GM19043 (cell line): ENCODE data around the gene PDZRN4.
A peak's percentile ranks its signal among the peaks of the same experiment; 100 is the strongest.
"Not testable (repeated sequence)": the region's sequence is repeated elsewhere in the genome, so short reads cannot be mapped to it uniquely, and the experiment has no call there.

Experiments used
- ATAC-seq: cut with Tn5 transposase; IDR thresholded peaks from one replicate; pipeline ENCODE4 v1.9.1; 2021; ENCODE audit warnings: low read depth; ENCODE audit not compliant: unreplicated experiment

Gene PDZRN4

DNA sequence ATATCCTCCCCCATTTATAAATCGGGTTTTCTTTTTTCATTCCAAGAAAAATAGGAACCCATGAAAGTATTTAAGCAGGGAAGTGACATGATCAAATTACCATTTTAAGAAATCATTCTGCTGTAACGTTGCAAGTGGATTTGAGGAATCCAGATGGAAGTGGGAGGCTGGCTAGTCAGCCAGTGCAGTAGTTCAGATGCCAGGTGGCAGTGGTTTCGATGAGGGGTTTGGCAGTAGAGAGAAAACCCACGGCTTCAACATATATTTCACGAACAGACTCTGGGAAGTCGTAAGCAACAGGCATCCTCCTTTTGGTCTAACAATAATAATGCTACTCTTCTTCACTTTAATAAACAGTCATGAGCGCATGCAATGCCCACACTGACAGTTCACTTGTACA lies 25.0 kb downstream of the PDZRN4 start:
- ATAC-seq, result no peak

DNA sequence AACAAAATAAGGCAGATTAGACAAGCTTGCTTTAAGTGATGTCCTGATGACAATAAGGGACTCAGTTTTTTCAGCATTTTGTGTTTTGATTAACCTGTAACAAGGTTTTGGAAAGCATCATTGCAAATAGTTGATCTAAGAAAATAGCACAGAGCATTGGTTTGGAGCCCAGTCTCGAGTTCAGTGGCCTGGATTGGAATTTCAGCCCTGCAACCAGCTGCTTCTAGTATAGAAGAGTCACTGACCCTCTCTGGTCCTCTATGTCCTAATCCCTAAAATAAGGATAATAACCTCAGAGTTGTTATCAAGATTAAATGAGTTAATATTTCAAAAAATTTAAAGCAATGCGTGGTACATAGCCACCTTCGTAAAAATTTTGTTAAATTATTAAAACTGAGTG lies 25.5 kb downstream of the PDZRN4 start:
- ATAC-seq, result no peak

DNA sequence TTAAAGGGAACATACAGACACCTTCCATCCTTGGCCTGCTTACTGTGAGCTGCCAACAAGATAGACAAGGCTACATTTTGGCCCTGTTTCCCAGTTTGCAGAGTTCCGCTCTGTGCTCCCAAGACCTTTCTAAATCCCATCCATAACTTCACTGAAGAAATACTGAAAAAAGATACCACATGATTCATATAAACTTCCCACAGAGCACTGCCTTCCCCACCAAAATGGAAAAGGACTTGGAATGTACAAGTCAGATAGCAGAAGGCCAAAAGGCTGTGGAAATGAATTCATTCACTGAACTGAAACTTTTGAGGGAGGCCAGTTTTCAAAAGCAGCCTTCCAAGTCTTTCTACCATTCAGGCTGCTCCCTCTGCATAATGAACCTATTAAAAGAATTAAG lies 29.6 kb downstream of the PDZRN4 start:
- ATAC-seq, result no peak

DNA sequence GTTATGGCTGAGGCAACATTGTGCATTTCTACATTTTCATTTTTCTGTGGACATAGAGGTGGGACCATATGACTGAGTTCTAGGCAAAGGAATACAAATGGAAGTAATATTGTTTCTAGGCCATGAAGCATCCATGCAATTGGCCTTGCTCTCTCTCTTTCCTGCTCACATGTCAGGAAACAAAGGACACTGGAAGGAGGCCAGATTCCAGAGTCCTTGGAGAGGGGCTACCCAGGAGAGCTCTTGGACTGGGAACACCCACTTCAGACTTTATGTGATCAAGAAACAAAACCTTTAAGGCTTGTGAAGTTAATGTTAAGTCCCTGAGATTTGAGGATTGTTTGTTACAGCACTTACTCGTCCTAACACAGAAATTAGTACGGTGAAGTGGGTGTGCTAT lies 32.8 kb downstream of the PDZRN4 start:
- ATAC-seq, result no peak

- no peak for ATAC-seq
Observed at GRCh38 chr12:41221491-41221890, 33.4 kb downstream of the PDZRN4 start.

- no peak for ATAC-seq
Observed at GRCh38 chr12:41223600-41223999, 35.5 kb downstream of the PDZRN4 start.

GRCh38 chr12:41224066-41224465 lies 35.9 kb downstream of the PDZRN4 start:
- no peak for ATAC-seq

DNA sequence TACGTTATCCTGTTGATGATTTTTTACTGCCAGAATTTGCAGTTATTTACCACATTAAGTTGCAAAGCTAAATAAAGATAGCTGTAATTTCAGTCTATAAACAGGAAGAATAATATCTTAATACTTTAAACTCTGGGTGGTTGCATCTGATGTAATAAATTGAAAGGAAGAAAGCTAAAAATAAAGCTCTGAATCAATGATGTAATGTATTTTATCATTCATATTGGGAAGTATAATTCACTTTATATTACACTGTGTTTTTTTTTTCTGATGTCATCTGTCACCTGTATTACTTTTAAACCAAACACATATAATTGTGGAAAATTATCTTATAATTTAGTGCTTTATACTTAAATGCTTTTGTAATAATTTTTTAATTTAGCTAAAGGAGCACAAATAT lies 37.1 kb downstream of the PDZRN4 start:
- ATAC-seq, result no peak

DNA sequence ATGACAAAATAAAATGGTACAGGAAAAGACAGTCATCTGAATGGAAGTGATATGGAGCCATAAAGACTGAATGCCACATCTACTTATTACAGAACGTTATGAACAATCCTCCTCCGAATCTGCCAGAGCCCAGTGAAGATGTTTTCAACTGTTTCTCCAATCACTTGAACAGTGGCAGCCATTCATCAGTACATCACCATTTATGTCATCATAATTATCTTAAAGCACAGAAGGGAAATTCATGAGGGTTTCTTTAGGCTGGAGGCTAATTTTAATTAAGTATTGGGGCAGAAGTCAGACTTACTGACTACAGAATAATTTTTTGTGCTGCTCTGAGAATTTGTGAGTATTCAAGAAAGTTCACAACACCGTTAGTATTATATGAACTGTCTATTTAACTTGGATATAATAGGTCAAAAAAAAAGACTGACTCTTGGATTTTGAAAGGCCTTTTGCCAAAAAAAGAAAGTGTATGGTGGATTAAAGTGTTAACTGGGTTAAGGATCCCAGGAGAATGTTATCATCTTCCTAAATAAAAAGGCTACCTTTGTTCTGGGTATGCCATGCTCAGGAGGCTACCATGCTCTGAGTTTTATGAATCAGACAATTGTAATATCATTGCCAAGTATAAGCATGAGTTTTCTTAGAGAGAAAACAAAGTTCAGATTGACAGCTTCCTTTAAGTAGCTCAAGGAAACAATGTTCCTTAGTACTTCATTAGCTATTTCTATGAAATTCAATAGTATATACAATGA lies 40.1 kb downstream of the PDZRN4 start:
- no peak for ATAC-seq

- ATAC-seq, result no peak
Observed at GRCh38 chr12:41230756-41231155, 42.6 kb downstream of the PDZRN4 start.

DNA sequence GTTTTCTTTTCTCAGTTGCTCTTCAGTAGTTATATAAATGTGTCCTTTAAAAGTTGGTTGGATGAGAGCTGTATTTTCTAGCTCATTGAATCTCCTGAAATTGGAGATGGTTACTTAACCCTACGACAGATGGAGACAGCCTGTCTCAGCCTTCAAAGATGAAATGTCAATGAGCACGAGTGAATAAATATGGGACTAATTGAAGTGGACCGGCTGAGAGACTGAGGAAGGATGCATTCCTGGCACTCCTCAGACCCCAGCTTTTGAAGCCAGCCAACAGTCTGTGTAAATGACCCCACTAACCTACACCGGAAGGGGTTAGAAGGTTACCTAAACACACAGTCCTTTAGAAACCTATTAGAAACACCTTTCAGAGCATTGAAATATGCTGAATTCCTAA lies 46.6 kb downstream of the PDZRN4 start:
- no peak for ATAC-seq

DNA sequence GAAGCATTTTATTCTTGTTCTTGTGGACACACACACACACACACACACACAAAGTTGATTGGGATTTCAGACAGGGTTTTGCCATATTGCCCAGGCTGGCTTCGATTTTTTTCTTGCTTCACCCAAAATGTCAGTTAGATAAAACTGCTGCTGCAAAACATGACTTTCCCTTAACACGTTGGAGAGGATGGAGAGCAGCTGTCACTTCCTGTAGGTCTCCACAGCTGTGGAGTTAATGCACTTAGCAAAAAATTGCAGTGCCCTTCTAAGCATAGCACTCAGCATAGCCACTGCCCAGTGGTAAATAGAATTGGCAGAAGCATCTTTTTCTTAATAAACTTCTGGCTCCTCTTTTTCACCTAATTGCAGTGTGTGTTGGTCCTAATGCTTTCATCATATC lies 54.5 kb downstream of the PDZRN4 start:
- ATAC-seq, result no peak

GRCh38 chr12:41248391-41248790 lies 60.3 kb downstream of the PDZRN4 start:
- ATAC-seq, result no peak

DNA sequence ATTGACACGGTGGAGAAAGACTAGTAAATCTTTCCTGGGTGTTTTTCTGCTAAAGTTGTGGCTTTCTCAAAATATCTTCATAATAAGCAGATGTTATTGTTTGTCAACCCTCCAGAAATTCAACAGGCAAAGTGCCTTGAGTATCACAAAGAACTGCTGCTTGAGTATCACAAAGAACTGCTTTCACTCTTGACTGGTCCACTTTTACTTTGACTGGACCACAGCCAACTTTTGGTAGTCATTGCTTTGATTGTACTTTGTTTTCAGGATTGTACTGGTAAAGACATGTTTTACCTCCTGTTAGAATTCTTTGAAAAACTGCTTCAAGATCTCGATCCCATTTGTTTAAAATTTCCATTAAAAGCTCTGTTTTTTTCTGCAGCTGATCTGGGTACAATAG lies 62.6 kb downstream of the PDZRN4 start:
- no peak for ATAC-seq

DNA sequence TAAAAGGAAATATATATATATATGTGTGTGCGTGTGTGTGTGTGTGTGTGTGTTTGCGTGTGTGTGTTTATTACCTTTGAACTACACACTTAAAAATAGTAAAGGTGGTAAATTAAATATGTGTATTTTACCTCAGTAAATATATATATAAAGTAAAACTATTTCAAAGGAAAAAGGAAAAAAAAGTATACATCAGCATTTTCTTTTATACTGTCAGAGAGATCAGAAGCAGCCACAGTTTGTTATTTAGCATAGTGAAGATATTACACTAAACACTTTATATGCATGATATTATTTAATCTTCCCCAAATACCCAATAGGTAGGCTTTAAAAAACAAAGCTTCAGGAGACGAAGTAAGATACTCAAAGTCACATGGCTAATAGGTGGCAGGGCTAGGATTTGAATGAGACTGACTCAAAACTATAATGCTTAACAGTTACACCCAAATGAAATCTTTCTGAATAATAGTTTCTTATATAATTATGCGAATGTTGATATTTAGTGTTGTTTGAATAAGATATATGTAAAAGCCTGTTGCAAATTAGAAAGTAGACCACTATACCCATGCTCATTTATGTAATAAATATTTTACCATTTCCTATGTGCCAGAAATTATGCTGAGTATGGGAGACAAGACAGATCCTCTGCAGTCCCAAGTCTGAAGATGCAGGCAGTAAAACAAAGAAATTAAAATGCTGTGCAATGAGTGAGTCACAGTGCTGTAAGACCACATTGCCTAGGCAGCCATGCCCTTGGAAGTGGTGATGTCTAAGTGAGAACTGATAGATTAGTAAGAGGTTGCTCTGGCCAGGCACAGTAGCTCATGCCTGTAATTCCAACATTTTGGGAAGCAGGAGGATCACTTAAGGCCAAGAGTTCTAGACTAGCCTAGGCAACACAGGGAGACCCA lies 66.1 kb downstream of the PDZRN4 start:
- no peak for ATAC-seq

GRCh38 chr12:41263196-41263595 lies 75.1 kb downstream of the PDZRN4 start:
- not testable (repeated sequence) for ATAC-seq

DNA sequence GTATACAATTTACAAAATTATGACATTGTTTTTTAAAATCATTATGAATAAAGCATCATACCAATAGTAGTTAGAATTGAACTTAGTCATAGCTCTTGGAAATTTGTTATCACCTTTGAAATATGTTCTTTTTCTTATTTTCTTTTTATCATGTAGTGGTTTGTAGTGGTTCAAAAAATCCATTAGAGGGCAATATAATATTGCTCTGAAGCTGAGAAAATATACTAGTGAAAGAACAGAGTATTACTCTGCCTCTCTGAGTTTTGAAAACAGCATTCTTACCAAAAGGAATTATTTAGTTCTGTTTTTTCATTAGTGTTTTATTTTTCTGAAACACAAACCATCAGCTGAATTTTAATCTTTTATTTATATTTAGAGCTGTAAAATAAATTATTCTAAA lies 76.2 kb downstream of the PDZRN4 start:
- no peak for ATAC-seq

- no peak for ATAC-seq
Observed at GRCh38 chr12:41269056-41269455, 80.9 kb downstream of the PDZRN4 start.

- ATAC-seq, result no peak
Observed at GRCh38 chr12:41271489-41271888, 83.4 kb downstream of the PDZRN4 start.

DNA sequence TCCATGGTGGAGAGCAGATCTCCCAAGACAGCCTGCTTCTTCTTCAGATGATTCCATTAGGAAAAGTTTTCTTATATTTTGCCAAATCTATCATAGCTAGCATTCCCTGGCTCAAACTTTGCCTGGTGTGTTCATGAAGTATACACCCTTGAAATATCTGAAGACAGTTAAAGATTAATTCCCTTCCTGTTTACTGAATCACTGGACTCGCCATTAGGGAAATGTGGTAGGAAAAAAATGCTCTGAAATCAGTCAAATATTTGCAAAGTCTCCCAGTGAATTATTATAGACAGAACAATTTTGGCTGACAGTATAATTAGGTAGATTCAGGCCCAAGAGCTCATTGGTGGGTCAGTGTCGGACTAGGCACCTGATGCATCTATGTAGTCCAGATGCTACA lies 86.5 kb downstream of the PDZRN4 start:
- no peak for ATAC-seq

- peak; percentile 55 for ATAC-seq
Observed at GRCh38 chr12:41277100-41277945, 89.2 kb downstream of the PDZRN4 start.
